ENCODE measurements around the gene HPX. TPM values are rescaled to one million over a fixed set of nuclear protein-coding genes. Genes with fewer than 3 reads are reported as not detected.

HPX gene
- polyA plus RNA-seq, 3 donors: 0.40 TPM; not detected in 2

DNA sequence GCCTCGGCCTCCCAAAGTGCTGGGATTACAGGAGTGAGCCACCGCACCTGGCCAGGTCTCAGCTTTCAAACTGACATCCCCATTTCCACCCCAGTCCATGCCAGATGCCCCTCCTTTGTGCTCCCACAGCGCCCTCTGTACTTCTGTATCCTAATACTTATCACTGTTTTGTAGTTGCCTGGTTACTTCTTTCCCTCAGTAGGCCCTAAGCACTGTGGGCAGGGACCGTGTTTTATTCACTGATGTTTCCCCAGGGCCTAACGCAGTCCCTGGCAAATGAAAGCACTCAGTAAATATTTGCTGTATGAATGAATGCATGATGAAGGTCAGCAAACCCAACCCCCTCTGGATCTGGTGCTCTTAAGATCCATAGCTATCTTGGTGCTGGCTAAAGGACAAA is 35.1 kb upstream of the HPX start:
- Histone ChIP-seq H3K4me2 (replicated peaks; ENCODE audit: extremely low read depth, low read length, poor library complexity, severe bottlenecking) (no peak overlapping the region), H3K9ac (ENCODE audit: insufficient read depth, low read length, poor library complexity, severe bottlenecking) (no peak overlapping the region), H3K9me3 (replicated peaks in 1 of 2; ENCODE audit: control insufficient read depth in 1 of 2, insufficient read depth in 1 of 2, low read length in 2 of 2) (no peaks in the 10 kb centered on the region), H2AFZ (ENCODE audit: insufficient read depth, low read depth, low read length, poor library complexity, severe bottlenecking) (no peak overlapping the region), H3K4me3 (replicated peaks in 1 of 3; ENCODE audit: low read depth in 2 of 3, low read length in 3 of 3) (no peak overlapping the region), H3K4me1 (ENCODE audit: control insufficient read depth in 1 of 2, insufficient read depth in 2 of 2, low read length in 2 of 2) (peaks cover 22% of the 10 kb centered on the region in 2 donors), H4K20me1 (ENCODE audit: insufficient read depth, low read length) (no peaks in the 10 kb centered on the region), H3K27me3 (ENCODE audit: control insufficient read depth in 2 of 2, insufficient read depth in 2 of 2, low read length in 2 of 2) (no peaks in the 10 kb centered on the region), H3K36me3 (replicated peaks in 1 of 2; ENCODE audit: control insufficient read depth in 1 of 2, insufficient read depth in 2 of 2, low read length in 2 of 2) (peaks cover 22 to 29% of the 10 kb centered on the region in 2 donors), H3K79me2 (ENCODE audit: insufficient read depth, low read length) (peaks cover 18% of the 10 kb centered on the region), H3K27ac (ENCODE audit: low read depth in 1 of 2, low read length in 2 of 2) (no peak overlapping the region)
- WGBS (ENCODE audit: insufficient coverage): 81% methylated on average over 3 of the region's 5 CpGs
- DNase-seq: no peak
- intact Hi-C loops (cut with micrococcal nuclease): loop anchor here in 1 of 2 donors (10.0 kb wide), 1 partner anchor 1509 kb away; the partner anchor contains the start of gene EIF3F
- Mint-ChIP-seq H3K27me3 (ENCODE audit: low read depth in 3 of 3) (peaks cover 0 to 7% (median 1%) of the 10 kb centered on the region in 3 donors), H3K27ac (peak overlapping the region in 3 of 7 donors; percentile 23 to 84 (median 56)), H3K36me3 (peaks cover 22 to 26% of the 10 kb centered on the region in 2 donors), H3K4me1 (peaks cover 40% of the 10 kb centered on the region), H3K9me3 (peaks cover 0 to 2% (median 0%) of the 10 kb centered on the region in 7 donors), H3K4me3 (no peak overlapping the region)
- TF ChIP-seq, protein P1, sequence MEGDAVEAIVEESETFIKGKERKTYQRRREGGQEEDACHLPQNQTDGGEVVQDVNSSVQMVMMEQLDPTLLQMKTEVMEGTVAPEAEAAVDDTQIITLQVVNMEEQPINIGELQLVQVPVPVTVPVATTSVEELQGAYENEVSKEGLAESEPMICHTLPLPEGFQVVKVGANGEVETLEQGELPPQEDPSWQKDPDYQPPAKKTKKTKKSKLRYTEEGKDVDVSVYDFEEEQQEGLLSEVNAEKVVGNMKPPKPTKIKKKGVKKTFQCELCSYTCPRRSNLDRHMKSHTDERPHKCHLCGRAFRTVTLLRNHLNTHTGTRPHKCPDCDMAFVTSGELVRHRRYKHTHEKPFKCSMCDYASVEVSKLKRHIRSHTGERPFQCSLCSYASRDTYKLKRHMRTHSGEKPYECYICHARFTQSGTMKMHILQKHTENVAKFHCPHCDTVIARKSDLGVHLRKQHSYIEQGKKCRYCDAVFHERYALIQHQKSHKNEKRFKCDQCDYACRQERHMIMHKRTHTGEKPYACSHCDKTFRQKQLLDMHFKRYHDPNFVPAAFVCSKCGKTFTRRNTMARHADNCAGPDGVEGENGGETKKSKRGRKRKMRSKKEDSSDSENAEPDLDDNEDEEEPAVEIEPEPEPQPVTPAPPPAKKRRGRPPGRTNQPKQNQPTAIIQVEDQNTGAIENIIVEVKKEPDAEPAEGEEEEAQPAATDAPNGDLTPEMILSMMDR (IDR thresholded peaks at IDR 0.05): no peak

DNA sequence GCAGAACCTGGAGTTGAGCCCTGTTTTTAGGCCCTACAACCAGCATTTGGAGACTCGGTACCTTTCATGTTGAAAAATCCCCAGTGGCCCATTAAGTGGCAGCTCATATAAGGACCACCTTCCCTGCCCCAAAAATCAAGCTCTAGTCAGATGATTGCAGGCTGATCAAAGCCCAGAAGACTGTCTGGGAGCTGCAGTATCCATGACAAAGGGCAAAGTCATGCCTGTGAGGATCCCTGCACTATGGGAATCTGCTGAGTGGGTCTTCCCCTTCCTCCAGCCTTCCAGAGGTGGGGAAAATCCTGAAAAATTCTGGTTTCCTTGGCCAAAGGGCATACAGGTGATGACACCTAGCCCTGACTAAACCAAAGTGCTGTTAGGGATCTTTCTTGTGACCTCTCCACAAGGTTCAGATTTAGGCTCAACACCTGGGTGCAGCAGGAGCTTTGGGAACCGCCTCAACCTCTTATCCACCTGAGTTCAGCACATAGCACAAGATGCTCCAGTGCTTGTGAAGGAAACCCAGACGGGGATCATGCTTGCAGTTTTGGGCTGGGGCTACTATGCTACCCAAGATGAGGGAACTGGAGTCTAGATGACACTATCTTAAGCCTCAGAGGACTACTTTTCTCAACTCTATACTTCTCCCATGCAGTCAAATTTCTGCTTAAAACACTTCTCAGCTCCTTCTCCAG is 34.2 kb upstream of the HPX start:
- Mint-ChIP-seq H3K27me3 (ENCODE audit: low read depth in 3 of 3) (peaks cover 0 to 7% (median 1%) of the 10 kb centered on the region in 3 donors), H3K27ac (peak overlapping the region in 5 of 7 donors; percentile 9 to 87 (median 65))
- WGBS (ENCODE audit: insufficient coverage): 93% methylated on average over 3 of the region's 3 CpGs

More for the DNA sequence above, 34.2 kb upstream of the HPX start:
- DNase-seq: no peak
- peaks cover 14 to 15% of the 10 kb centered on the region in 2 donors for H3K4me1 ChIP-seq (ENCODE audit: control insufficient read depth in 1 of 2, insufficient read depth in 2 of 2, low read length in 2 of 2)
- no peak overlapping the region for H3K4me2 ChIP-seq (replicated peaks; ENCODE audit: extremely low read depth, low read length, poor library complexity, severe bottlenecking)
- peaks cover 22 to 29% of the 10 kb centered on the region in 2 donors for H3K36me3 ChIP-seq (replicated peaks in 1 of 2; ENCODE audit: control insufficient read depth in 1 of 2, insufficient read depth in 2 of 2, low read length in 2 of 2)
- H3K9ac ChIP-seq (ENCODE audit: insufficient read depth, low read length, poor library complexity, severe bottlenecking): no peak overlapping the region
- H3K4me3 ChIP-seq (replicated peaks in 1 of 3; ENCODE audit: low read depth in 2 of 3, low read length in 3 of 3): no peak overlapping the region
- peaks cover 32% of the 10 kb centered on the region for H3K4me1 Mint-ChIP-seq
- H3K4me3 Mint-ChIP-seq: no peak overlapping the region
- H3K36me3 Mint-ChIP-seq: peaks cover 22 to 26% of the 10 kb centered on the region in 2 donors
- peaks cover 9% of the 10 kb centered on the region for H3K79me2 ChIP-seq (ENCODE audit: insufficient read depth, low read length)
- no peak overlapping the region for H2AFZ ChIP-seq (ENCODE audit: insufficient read depth, low read depth, low read length, poor library complexity, severe bottlenecking)
- no peak overlapping the region for H3K27ac ChIP-seq (ENCODE audit: low read depth in 1 of 2, low read length in 2 of 2)
- no peaks in the 10 kb centered on the region for H3K9me3 ChIP-seq (replicated peaks in 1 of 2; ENCODE audit: control insufficient read depth in 1 of 2, insufficient read depth in 1 of 2, low read length in 2 of 2)
- TF ChIP-seq, protein P1 (IDR thresholded peaks at IDR 0.05): no peak
- peaks cover 0 to 2% (median 0%) of the 10 kb centered on the region in 7 donors for H3K9me3 Mint-ChIP-seq
- no peaks in the 10 kb centered on the region for H3K27me3 ChIP-seq (ENCODE audit: control insufficient read depth in 2 of 2, insufficient read depth in 2 of 2, low read length in 2 of 2)
- intact Hi-C loops (cut with micrococcal nuclease): loop anchor here in 1 of 2 donors (10.0 kb wide), 1 partner anchor 1510 kb away; the partner anchor contains the start of gene EIF3F
- H4K20me1 ChIP-seq (ENCODE audit: insufficient read depth, low read length): no peaks in the 10 kb centered on the region

Data from CD14-positive monocyte (primary cell).